Measurements from ENCODE around the gene MVB12A. TPM values are rescaled to one million over a fixed set of nuclear protein-coding genes. Genes with fewer than 3 reads are reported as not detected.

Gene MVB12A
- total RNA-seq, 1 donor from 2014 or later, result 17.5 TPM

DNA sequence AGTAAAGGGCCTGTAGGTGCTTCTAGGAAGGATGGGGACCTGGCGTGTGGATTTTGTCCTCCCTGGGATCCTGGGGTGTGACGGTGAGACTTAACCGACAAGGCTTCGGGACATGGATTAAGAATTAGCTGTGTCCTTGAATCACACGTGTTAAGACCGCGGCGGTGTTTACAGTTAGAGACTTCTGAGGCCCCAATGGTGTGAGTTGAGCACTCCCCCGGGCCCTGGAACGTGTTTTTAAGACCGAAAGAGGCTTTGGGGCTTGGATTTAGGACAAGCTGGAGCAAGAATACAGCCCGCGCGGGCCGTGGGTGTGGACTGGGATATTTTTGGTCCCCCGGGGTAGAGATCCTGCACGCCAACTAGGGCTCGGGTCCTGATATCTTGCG, 49.2 kb downstream of the MVB12A start:
- FAIRE-seq (no peak), DNase-seq (ENCODE audit: low spot score in 2 of 2) (no peak)

DNA sequence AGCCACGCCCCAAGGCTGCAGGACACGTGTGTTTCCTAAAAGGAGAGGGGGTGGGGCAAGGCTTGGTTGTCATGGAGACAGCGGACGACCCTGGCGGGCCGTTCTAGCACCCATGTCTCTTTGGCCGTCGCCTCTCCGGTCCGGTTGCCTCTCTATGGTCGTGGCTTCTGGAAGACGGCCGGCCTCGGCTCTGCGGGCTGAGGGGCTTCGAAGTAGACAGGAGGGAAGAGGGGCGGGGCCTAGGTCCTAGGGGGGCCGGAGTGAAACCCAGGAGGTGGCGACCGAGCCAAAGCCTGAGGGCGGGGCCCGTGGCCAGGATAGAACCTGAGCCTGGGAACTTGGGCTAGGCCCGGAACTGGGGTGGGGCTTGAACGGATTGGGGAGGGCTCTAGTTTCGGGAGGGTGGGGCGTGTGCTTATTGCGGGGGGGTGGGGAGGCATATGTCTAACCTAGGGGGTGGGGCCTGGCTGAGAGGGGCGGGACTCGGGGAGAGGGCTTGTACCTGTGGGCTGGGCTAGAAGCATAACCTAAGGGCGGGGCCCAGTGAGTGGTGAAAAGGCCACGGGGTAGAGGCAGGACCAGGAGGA, 49.7 kb downstream of the MVB12A start:
- FAIRE-seq (no peak), DNase-seq (ENCODE audit: low spot score in 2 of 2) (peak; percentile 68 to 70)

DNA sequence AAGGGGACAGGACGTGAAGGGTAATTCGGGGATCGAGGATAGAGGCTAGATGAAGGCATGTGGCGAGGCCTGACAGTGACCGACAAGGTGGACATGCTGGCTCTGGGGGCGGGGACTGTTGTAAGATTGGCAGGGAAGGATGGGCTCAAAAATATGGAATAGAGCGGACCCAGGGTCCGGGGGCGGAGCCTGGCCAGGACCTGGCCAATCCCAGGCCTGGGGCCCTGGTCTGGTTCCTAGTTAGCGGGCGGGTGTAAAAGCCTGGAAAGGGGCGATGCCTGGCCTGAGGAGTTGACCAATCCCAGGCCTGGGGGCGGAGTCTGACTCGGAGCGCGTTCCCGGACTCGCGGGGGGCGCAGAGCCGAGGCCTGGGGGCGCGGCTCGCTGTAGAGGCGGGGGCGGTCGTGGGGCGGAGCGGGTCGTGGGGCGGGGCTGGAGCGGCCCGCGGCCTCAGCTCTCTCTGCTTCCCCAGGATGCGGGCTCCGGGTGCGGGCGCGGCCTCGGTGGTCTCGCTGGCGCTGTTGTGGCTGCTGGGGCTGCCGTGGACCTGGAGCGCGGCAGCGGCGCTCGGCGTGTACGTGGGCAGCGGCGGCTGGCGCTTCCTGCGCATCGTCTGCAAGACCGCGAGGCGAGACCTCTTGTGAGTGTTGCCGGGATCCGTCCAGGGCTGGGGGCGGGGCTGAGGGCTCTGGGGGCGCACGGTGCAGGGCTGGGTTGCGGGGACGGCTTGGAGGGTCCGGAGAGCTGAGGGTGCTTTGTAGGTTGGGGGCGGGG, 50.4 kb downstream of the MVB12A start, which contains the start of gene SLC27A1:
Gene SLC27A1 (plus strand): TSS at position 457 of the 774 bp plus-strand sequence. CDS start 17 bp downstream, at position 474.
- DNase-seq (ENCODE audit: low spot score in 2 of 2) (peak; percentile 92 to 94), FAIRE-seq (peak; percentile 92)

DNA sequence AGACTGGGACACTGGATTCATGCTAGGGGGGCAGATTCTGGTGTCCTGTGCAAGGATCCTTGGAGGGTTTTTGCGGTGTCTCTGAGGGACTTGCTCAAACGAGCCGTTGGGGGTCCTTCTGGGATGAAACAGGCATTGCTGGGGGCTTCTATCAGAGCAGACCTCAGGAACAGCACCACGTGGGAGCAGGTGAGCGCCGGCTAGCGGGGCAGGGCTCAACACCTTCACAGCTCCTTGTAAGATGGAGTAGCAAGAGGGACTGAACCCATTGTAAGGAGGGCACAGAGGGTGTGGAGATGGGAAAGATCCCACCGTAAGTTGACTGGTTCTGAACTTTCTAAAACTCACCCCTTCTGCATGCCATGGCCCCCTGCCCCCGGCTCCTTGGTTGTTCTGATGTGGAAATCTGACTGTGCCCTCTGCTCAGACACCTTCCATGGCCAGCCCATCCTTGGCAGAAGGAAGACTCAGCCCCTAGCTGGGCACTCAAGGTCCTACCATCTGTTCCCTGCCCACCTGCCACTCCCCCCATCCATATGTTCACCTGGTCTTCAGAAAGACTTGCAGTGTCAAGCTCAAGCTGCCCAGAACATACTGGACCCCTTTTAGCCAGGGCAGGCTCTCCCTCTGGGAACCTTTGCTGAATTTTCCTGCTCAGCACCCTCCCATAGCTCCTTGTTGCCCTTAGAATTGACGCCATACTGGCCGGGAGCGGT, 51.7 kb downstream of the MVB12A start:
- no peak for FAIRE-seq
- DNase-seq (ENCODE audit: low spot score in 2 of 2), result no peak

DNA sequence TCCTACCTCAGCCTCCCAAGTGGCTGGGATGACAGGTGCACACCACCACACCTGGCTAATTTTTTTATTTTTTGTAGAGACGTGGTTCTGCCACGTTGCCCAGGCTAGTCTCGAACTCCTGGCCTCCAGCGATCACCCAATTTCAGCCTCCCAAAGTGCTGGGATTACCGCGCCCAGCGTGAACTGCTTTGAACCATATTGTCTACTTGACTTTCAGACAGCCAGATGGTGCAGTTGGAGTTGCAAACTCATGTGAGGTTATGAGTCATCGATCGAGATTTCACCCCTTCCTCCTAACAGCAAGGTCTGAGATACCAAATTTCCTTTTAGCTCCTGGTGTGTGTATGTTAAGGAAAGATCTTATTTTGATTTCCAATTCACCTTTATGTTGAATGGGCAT, 53.2 kb downstream of the MVB12A start:
- DNase-seq (ENCODE audit: low spot score in 2 of 2) (no peak), FAIRE-seq (no peak)

Other genes starting within 250 kb of the MVB12A start
- 15.1 TPM for gene USE1, start 204.7 kb upstream of the MVB12A start, total RNA-seq
- gene OCEL1, start 193.8 kb upstream of the MVB12A start, total RNA-seq, result 0.82 TPM
- gene NR2F6, start 174.1 kb upstream of the MVB12A start, total RNA-seq, result 9.8 TPM
- 0.82 TPM for gene USHBP1, start 155.3 kb upstream of the MVB12A start, total RNA-seq
- gene BABAM1, start 152.6 kb upstream of the MVB12A start, total RNA-seq, result 66.9 TPM
- gene ANKLE1, start 138.1 kb upstream of the MVB12A start, total RNA-seq, result 0.82 TPM
- 20.4 TPM for gene ABHD8, start 116.6 kb upstream of the MVB12A start, total RNA-seq
- gene MRPL34, start 114.2 kb upstream of the MVB12A start, total RNA-seq, result 11.4 TPM
- gene DDA1, start 110.5 kb upstream of the MVB12A start, total RNA-seq, result 10.2 TPM
- 20.0 TPM for gene ANO8, start 85.2 kb upstream of the MVB12A start, total RNA-seq
- 11.8 TPM for gene GTPBP3, start 82.5 kb upstream of the MVB12A start, total RNA-seq
- under 0.01 TPM for gene PLVAP, start 42.7 kb upstream of the MVB12A start, total RNA-seq
- not detected for gene CCDC194, start 25.9 kb upstream of the MVB12A start, total RNA-seq
- 1.6 TPM for gene BST2, start 14.4 kb upstream of the MVB12A start, total RNA-seq
- gene TMEM221, start 28.6 kb downstream of the MVB12A start, total RNA-seq, result 0.82 TPM
- gene NXNL1, start 40.9 kb downstream of the MVB12A start, total RNA-seq, result not detected
- 10.2 TPM for gene SLC27A1, start 50.5 kb downstream of the MVB12A start, total RNA-seq
- gene PGLS, start 91.6 kb downstream of the MVB12A start, total RNA-seq, result 38.3 TPM
- 17.1 TPM for gene COLGALT1, start 135.6 kb downstream of the MVB12A start, total RNA-seq

Data from frontal cortex (tissue), 4 donors.